Neural progenitor cell (in vitro differentiated cells): Measurements from ENCODE around the gene ADCY2. TPM values are rescaled to one million over a fixed set of nuclear protein-coding genes. Genes with fewer than 3 reads are reported as not detected.

Experiments used
- DNase-seq: peaks from one replicate; pipeline ENCODE4 v3.0.0-alpha.2; 2016; ENCODE audit warnings: low spot score
- H2AFZ ChIP-seq: fragments of 200-600 bp; sonication (generic); replicated peaks from 2 replicates; pipeline ENCODE4 v1.6.1; 2016; ENCODE audit warnings: antibody characterized with exemption
- H3F3A ChIP-seq: fragments of 200-600 bp; sonication (generic); 2 replicates; pipeline ENCODE4 v1.6.1; 2016; ENCODE audit warnings: antibody characterized with exemption, low read depth
- H3K27ac ChIP-seq: fragments of 200-600 bp; sonication (generic); 2 replicates; pipeline ENCODE4 v1.5.1; 2016; ENCODE audit warnings: mild to moderate bottlenecking
- H3K27me3 ChIP-seq: fragments of 200-600 bp; sonication (generic); 2 replicates; pipeline ENCODE4 v1.6.1; 2016; ENCODE audit warnings: mild to moderate bottlenecking, moderate library complexity
- H3K36me3 ChIP-seq: fragments of 200-600 bp; sonication (generic); 2 replicates; pipeline ENCODE4 v1.5.1; 2016
- H3K4me1 ChIP-seq: fragments of 200-600 bp; sonication (generic); 2 replicates; pipeline ENCODE4 v1.6.1; 2016; ENCODE audit warnings: mixed run types
- H3K4me2 ChIP-seq: fragments of 200-600 bp; sonication (generic); 2 replicates; pipeline ENCODE4 v1.6.1; 2016
- H3K4me3 ChIP-seq: fragments of 200-600 bp; sonication (generic); 2 replicates; pipeline ENCODE4 v1.5.1; 2016
- H3K79me2 ChIP-seq: fragments of 200-600 bp; sonication (generic); 2 replicates; pipeline ENCODE4 v1.6.1; 2016; ENCODE audit warnings: low read depth
- H3K9ac ChIP-seq: fragments of 200-600 bp; sonication (generic); 2 replicates; pipeline ENCODE4 v1.6.1; 2016
- H3K9me3 ChIP-seq: fragments of 200-600 bp; sonication (generic); 2 replicates; pipeline ENCODE4 v1.5.1; 2016; ENCODE audit warnings: low read depth
- H4K20me1 ChIP-seq: fragments of 200-600 bp; sonication (generic); 2 replicates; pipeline ENCODE4 v1.6.1; 2016; ENCODE audit warnings: low read depth
- H3K27ac Mint-ChIP-seq: 3 replicates; pipeline ENCODE4 v1.8.0; 2021; ENCODE audit warnings: mixed read lengths
- H3K27me3 Mint-ChIP-seq: 2 replicates; pipeline ENCODE4 v1.8.0; 2022; ENCODE audit warnings: low read depth, mild to moderate bottlenecking, inconsistent platforms, moderate library complexity, mixed read lengths; ENCODE audit not compliant: insufficient read depth
- H3K36me3 Mint-ChIP-seq: 3 replicates; pipeline ENCODE4 v1.8.0; 2021; ENCODE audit warnings: mixed read lengths
- H3K4me1 Mint-ChIP-seq: 3 replicates; pipeline ENCODE4 v1.8.0; 2021; ENCODE audit warnings: mixed read lengths
- H3K4me3 Mint-ChIP-seq: 3 replicates; pipeline ENCODE4 v1.8.0; 2021; ENCODE audit warnings: mild to moderate bottlenecking, moderate library complexity, mixed read lengths
- H3K9me3 Mint-ChIP-seq: 3 replicates; pipeline ENCODE4 v1.8.0; 2020; ENCODE audit warnings: mixed read lengths
- EZH2 ChIP-seq: fragments of 200-600 bp; sonication (generic); IDR thresholded peaks from 2 replicates; pipeline ENCODE4 v1.6.1; 2017; ENCODE audit warnings: antibody characterized with exemption, mild to moderate bottlenecking, moderate library complexity
- EZH2phosphoT487 ChIP-seq: fragments of 200-600 bp; sonication (generic); IDR thresholded peaks from 2 replicates; pipeline ENCODE4 v1.6.1; 2017; ENCODE audit warnings: antibody characterized with exemption
- total RNA-seq: library from RNA; depleted of rRNA; stranded (reverse); fragments of >200 nt; gene quantifications from 2 replicates; pipeline ENCODE4 v1.2.3, GENCODE V29; 2015; ENCODE audit warnings: low replicate concordance
- TF ChIP-seq, protein P1 (sequence below): fragments of 200-600 bp; sonication (generic); IDR thresholded peaks from 2 replicates; pipeline ENCODE4 v1.5.1; 2017; ENCODE audit warnings: antibody characterized with exemption, mild to moderate bottlenecking

Gene ADCY2
- total RNA-seq, 1 donor from 2014 or later, result 1.2 TPM

DNA sequence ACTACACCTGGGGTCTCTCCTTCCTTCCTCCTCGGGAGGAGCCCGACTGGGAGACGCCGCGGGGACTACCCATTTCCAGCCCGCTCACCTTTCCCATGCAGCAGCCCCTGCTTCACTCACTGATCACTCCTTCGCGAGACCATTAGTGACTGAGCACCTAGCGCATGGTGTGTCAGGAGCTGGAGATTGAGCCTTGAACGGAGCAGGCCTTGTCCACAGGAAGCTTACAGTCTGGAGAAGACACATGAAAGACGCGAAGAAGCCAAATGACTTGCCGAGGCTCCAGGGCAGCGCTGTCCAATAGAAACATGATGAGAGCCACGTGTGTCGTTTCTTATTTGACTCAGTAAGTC, 455.3 kb downstream of the ADCY2 start:
- Histone ChIP-seq H3K9ac (no peak overlapping the region), H3K4me1 (peaks cover 4% of the 10 kb centered on the region), H3K79me2 (no peaks in the 10 kb centered on the region), H3K4me3 (peak overlapping the region; percentile 76), H3K36me3 (no peaks in the 10 kb centered on the region), H3K27me3 (peaks cover 22% of the 10 kb centered on the region), H3K27ac (no peak overlapping the region), H3K9me3 (no peaks in the 10 kb centered on the region), H4K20me1 (no peaks in the 10 kb centered on the region), H3K4me2 (peak overlapping the region; percentile 84), H2AFZ (peak overlapping the region; percentile 60), H3F3A (peaks cover 19% of the 10 kb centered on the region)
- Mint-ChIP-seq H3K4me3 (peak overlapping the region; percentile 92), H3K27me3 (peaks cover 7% of the 10 kb centered on the region), H3K27ac (peak overlapping the region; percentile 83), H3K36me3 (peaks cover 3% of the 10 kb centered on the region), H3K9me3 (peaks cover 2% of the 10 kb centered on the region), H3K4me1 (peaks cover 13% of the 10 kb centered on the region)
- TF ChIP-seq EZH2phosphoT487, result peak; percentile 3
- no peak for TF ChIP-seq EZH2
- TF ChIP-seq, protein P1, sequence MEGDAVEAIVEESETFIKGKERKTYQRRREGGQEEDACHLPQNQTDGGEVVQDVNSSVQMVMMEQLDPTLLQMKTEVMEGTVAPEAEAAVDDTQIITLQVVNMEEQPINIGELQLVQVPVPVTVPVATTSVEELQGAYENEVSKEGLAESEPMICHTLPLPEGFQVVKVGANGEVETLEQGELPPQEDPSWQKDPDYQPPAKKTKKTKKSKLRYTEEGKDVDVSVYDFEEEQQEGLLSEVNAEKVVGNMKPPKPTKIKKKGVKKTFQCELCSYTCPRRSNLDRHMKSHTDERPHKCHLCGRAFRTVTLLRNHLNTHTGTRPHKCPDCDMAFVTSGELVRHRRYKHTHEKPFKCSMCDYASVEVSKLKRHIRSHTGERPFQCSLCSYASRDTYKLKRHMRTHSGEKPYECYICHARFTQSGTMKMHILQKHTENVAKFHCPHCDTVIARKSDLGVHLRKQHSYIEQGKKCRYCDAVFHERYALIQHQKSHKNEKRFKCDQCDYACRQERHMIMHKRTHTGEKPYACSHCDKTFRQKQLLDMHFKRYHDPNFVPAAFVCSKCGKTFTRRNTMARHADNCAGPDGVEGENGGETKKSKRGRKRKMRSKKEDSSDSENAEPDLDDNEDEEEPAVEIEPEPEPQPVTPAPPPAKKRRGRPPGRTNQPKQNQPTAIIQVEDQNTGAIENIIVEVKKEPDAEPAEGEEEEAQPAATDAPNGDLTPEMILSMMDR, result no peak
- no peak for DNase-seq

DNA sequence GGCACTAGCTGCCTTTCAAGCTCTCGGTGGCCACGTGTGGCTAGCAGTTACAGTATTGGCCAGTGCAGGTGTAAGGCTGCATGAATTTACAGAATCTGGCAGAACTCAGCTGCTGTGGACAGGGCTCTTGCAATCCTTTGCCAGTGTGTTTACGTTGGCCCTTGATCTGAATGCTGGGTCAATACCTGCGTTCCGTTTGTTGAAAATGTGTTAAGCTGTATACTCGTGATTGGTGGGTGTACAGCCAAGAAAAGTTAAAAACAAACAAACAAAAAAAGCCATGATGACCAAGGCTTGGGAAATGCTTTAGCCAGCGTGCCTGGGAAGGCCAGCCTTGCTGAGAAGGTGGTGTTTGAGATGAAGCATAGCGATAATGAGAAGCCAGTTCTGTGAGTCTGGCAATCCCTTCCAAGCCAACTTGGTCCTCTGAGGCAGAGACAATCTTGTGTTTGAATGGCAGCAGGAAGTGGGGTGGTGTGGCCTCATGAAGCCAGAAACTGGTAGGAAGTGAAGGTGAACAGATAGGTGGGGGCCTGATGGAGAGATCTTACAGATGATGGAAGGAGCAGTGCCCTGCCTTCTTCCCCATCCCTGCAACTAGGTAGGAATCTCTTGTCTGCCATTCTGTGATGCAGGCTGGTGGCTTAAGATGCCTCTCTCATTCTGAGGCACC, 455.8 kb downstream of the ADCY2 start:
- no peak overlapping the region for H3K4me2 ChIP-seq
- no peaks in the 10 kb centered on the region for H3K9me3 ChIP-seq
- H3K79me2 ChIP-seq, result no peaks in the 10 kb centered on the region
- TF ChIP-seq EZH2phosphoT487 (no peak), EZH2 (no peak)
- TF ChIP-seq, protein P1, result no peak
- peak overlapping the region; percentile 72 for H3K27ac Mint-ChIP-seq
- H3K27ac ChIP-seq, result no peak overlapping the region
- H3K9ac ChIP-seq, result no peak overlapping the region
- no peaks in the 10 kb centered on the region for H4K20me1 ChIP-seq
- peaks cover 3% of the 10 kb centered on the region for H3K36me3 Mint-ChIP-seq
- peak overlapping the region; percentile 92 for H3K4me3 Mint-ChIP-seq
- no peak overlapping the region for H2AFZ ChIP-seq
- H3K27me3 Mint-ChIP-seq, result peaks cover 7% of the 10 kb centered on the region
- H3K4me1 ChIP-seq, result peaks cover 4% of the 10 kb centered on the region
- peaks cover 22% of the 10 kb centered on the region for H3K27me3 ChIP-seq
- H3K9me3 Mint-ChIP-seq, result peaks cover 2% of the 10 kb centered on the region
- peaks cover 14% of the 10 kb centered on the region for H3K4me1 Mint-ChIP-seq
- no peaks in the 10 kb centered on the region for H3K36me3 ChIP-seq
- H3K4me3 ChIP-seq, result peak overlapping the region; percentile 76
- DNase-seq, result no peak
- H3F3A ChIP-seq, result peaks cover 19% of the 10 kb centered on the region

DNA sequence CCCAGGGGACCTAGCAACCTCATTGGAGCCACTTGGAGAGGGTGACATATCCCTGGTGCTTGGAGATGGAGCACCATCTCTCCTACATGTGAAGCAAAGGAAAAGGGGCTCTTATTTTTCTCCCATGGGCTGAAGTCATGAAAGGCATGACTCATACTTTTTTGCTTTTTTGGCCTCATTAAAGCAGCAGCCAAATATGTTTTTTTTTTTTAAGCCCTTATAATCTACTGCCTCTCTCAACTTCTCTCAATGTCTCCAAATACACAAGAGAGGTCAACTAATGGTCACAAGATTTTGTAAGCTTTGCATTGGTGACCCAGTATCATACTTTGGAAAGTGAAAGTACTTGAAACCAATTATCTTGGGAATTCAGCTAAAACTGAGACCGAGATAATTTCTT, 456.6 kb downstream of the ADCY2 start:
- TF ChIP-seq, protein P1, result no peak
- TF ChIP-seq EZH2phosphoT487 (no peak), EZH2 (no peak)
- Histone ChIP-seq H2AFZ (no peak overlapping the region), H3K4me2 (no peak overlapping the region), H3K79me2 (no peaks in the 10 kb centered on the region), H3K36me3 (no peaks in the 10 kb centered on the region), H3K9ac (no peak overlapping the region), H3K4me1 (peaks cover 4% of the 10 kb centered on the region), H3K9me3 (no peaks in the 10 kb centered on the region), H3K27ac (no peak overlapping the region), H3K27me3 (peaks cover 21% of the 10 kb centered on the region), H3F3A (peaks cover 21% of the 10 kb centered on the region), H4K20me1 (no peaks in the 10 kb centered on the region), H3K4me3 (no peak overlapping the region)
- Mint-ChIP-seq H3K27me3 (peaks cover 7% of the 10 kb centered on the region), H3K4me3 (peak overlapping the region; percentile 92), H3K4me1 (peaks cover 16% of the 10 kb centered on the region), H3K27ac (no peak overlapping the region), H3K9me3 (peaks cover 2% of the 10 kb centered on the region), H3K36me3 (peaks cover 3% of the 10 kb centered on the region)
- DNase-seq, result no peak
